ENCODE measurements around the gene CRYBG1.
"Not testable (repeated sequence)": the region's sequence is repeated elsewhere in the genome, so short reads cannot be mapped to it uniquely, and the experiment has no call there.

The CRYBG1 gene

GRCh38 chr6:106579281-106579680, 218.8 kb downstream of the CRYBG1 start:
- Histone ChIP-seq H3K9me3 (ENCODE audit: low read depth, low read length) (no peaks in the 10 kb centered on the region), H3K36me3 (ENCODE audit: insufficient read depth, low read length) (no peaks in the 10 kb centered on the region), H3K4me3 (no peak overlapping the region), H3K9ac (ENCODE audit: insufficient read length) (no peak overlapping the region), H3K27ac (no peak overlapping the region)
- no peak for TF ChIP-seq POLR2AphosphoS5 (IDR thresholded peaks at IDR 0.05; ENCODE audit: borderline replicate concordance, low read depth, low read length)
- DNase-seq (ENCODE audit: low read depth, low spot score), result no peak

- TF ChIP-seq EZH2 (IDR thresholded peaks at IDR 0.05), result no peak
- no peak for TF ChIP-seq FOXP2 (optimal IDR thresholded peaks at IDR 0.05; ENCODE audit: control extremely low read depth, extremely low read length, insufficient read depth)
- no peak for TF ChIP-seq POLR2AphosphoS5 (IDR thresholded peaks at IDR 0.05; ENCODE audit: borderline replicate concordance, low read depth, low read length)
- Histone ChIP-seq H3K36me3 (ENCODE audit: insufficient read depth, low read length) (no peaks in the 10 kb centered on the region), H3K9ac (ENCODE audit: insufficient read length) (no peak overlapping the region), H3K27ac (no peak overlapping the region), H3K9me3 (ENCODE audit: low read depth, low read length) (no peaks in the 10 kb centered on the region), H3K4me3 (no peak overlapping the region)
- DNase-seq (ENCODE audit: low read depth, low spot score), result no peak
Measured at GRCh38 chr6:106581468-106581867, 221.0 kb downstream of the CRYBG1 start.

GRCh38 chr6:106586815-106587415, 226.4 kb downstream of the CRYBG1 start:
- H3K9me3 ChIP-seq (ENCODE audit: low read depth, low read length), result no peaks in the 10 kb centered on the region
- H3K27ac ChIP-seq, result no peak overlapping the region
- DNase-seq (ENCODE audit: low read depth, low spot score), result no peak
- no peak for TF ChIP-seq EZH2 (IDR thresholded peaks at IDR 0.05)
- no peak for TF ChIP-seq FOXP2 (optimal IDR thresholded peaks at IDR 0.05; ENCODE audit: control extremely low read depth, extremely low read length, insufficient read depth)
- TF ChIP-seq POLR2AphosphoS5 (IDR thresholded peaks at IDR 0.05; ENCODE audit: borderline replicate concordance, low read depth, low read length), result no peak
- no peak overlapping the region for H3K9ac ChIP-seq (ENCODE audit: insufficient read length)
- H3K36me3 ChIP-seq (ENCODE audit: insufficient read depth, low read length), result no peaks in the 10 kb centered on the region
- no peak overlapping the region for H3K4me3 ChIP-seq

- not testable (repeated sequence) for H3K9me3 ChIP-seq (ENCODE audit: low read depth, low read length); H3K4me3 ChIP-seq; H3K36me3 ChIP-seq (ENCODE audit: insufficient read depth, low read length); H3K27ac ChIP-seq; H3K9ac ChIP-seq (ENCODE audit: insufficient read length); DNase-seq (ENCODE audit: low read depth, low spot score)
Measured at GRCh38 chr6:106588937-106589336, 228.4 kb downstream of the CRYBG1 start.

- no peak for DNase-seq (ENCODE audit: low read depth, low spot score)
- Histone ChIP-seq H3K9me3 (ENCODE audit: low read depth, low read length) (no peaks in the 10 kb centered on the region), H3K36me3 (ENCODE audit: insufficient read depth, low read length) (no peaks in the 10 kb centered on the region), H3K27ac (no peak overlapping the region), H3K4me3 (no peak overlapping the region), H3K9ac (ENCODE audit: insufficient read length) (no peak overlapping the region)
- TF ChIP-seq POLR2AphosphoS5 (IDR thresholded peaks at IDR 0.05; ENCODE audit: borderline replicate concordance, low read depth, low read length) (no peak), FOXP2 (optimal IDR thresholded peaks at IDR 0.05; ENCODE audit: control extremely low read depth, extremely low read length, insufficient read depth) (no peak), EZH2 (IDR thresholded peaks at IDR 0.05) (no peak)
Measured at GRCh38 chr6:106591111-106591825, 230.8 kb downstream of the CRYBG1 start.

- no peak for DNase-seq (ENCODE audit: low read depth, low spot score)
- Histone ChIP-seq H3K4me3 (no peak overlapping the region), H3K36me3 (ENCODE audit: insufficient read depth, low read length) (peaks cover 7% of the 10 kb centered on the region), H3K9me3 (ENCODE audit: low read depth, low read length) (no peaks in the 10 kb centered on the region), H3K9ac (ENCODE audit: insufficient read length) (no peak overlapping the region), H3K27ac (no peak overlapping the region)
- TF ChIP-seq FOXP2 (optimal IDR thresholded peaks at IDR 0.05; ENCODE audit: control extremely low read depth, extremely low read length, insufficient read depth) (no peak), POLR2AphosphoS5 (IDR thresholded peaks at IDR 0.05; ENCODE audit: borderline replicate concordance, low read depth, low read length) (no peak), EZH2 (IDR thresholded peaks at IDR 0.05) (no peak)
Measured at GRCh38 chr6:106599440-106599839, 238.9 kb downstream of the CRYBG1 start.

GRCh38 chr6:106600329-106600728, 239.8 kb downstream of the CRYBG1 start:
- Histone ChIP-seq H3K4me3 (no peak overlapping the region), H3K36me3 (ENCODE audit: insufficient read depth, low read length) (peaks cover 7% of the 10 kb centered on the region), H3K27ac (no peak overlapping the region), H3K9me3 (ENCODE audit: low read depth, low read length) (no peaks in the 10 kb centered on the region), H3K9ac (ENCODE audit: insufficient read length) (no peak overlapping the region)
- no peak for TF ChIP-seq POLR2AphosphoS5 (IDR thresholded peaks at IDR 0.05; ENCODE audit: borderline replicate concordance, low read depth, low read length)
- no peak for TF ChIP-seq FOXP2 (optimal IDR thresholded peaks at IDR 0.05; ENCODE audit: control extremely low read depth, extremely low read length, insufficient read depth)
- no peak for TF ChIP-seq EZH2 (IDR thresholded peaks at IDR 0.05)
- no peak for DNase-seq (ENCODE audit: low read depth, low spot score)

- peak; percentile 58 for DNase-seq (ENCODE audit: low read depth, low spot score)
- no peak overlapping the region for H3K4me3 ChIP-seq
- no peaks in the 10 kb centered on the region for H3K36me3 ChIP-seq (ENCODE audit: insufficient read depth, low read length)
- H3K27ac ChIP-seq, result no peak overlapping the region
- no peak overlapping the region for H3K9ac ChIP-seq (ENCODE audit: insufficient read length)
- no peaks in the 10 kb centered on the region for H3K9me3 ChIP-seq (ENCODE audit: low read depth, low read length)
- TF ChIP-seq FOXP2 (optimal IDR thresholded peaks at IDR 0.05; ENCODE audit: control extremely low read depth, extremely low read length, insufficient read depth) (no peak), POLR2AphosphoS5 (IDR thresholded peaks at IDR 0.05; ENCODE audit: borderline replicate concordance, low read depth, low read length) (no peak), EZH2 (IDR thresholded peaks at IDR 0.05) (no peak)
Measured at GRCh38 chr6:106608080-106608668, 247.7 kb downstream of the CRYBG1 start.

Data from SK-N-MC (cell line).